GM19023 (cell line): ENCODE results near the gene DNTT.
"Not testable (repeated sequence)": the region's sequence is repeated elsewhere in the genome, so short reads cannot be mapped to it uniquely, and the experiment has no call there.

ENCODE experiments used
- ATAC-seq: cut with Tn5 transposase; IDR thresholded peaks from one replicate; pipeline ENCODE4 v1.9.1; 2021; ENCODE audit warnings: mild to moderate bottlenecking, moderate library complexity; ENCODE audit not compliant: unreplicated experiment

The DNTT gene

GRCh38 chr10:96305019-96305418, 785 bp downstream of the DNTT start:
- ATAC-seq = no peak

GRCh38 chr10:96306516-96306915, 2.3 kb downstream of the DNTT start:
- no peak for ATAC-seq

- ATAC-seq = not testable (repeated sequence)
These were observed 4.6 kb downstream of the DNTT start for GRCh38 chr10:96308854-96309253.

GRCh38 chr10:96309628-96310320, 5.5 kb downstream of the DNTT start:
- ATAC-seq = no peak

- ATAC-seq = no peak
These were observed 6.1 kb downstream of the DNTT start for GRCh38 chr10:96310321-96310669.

- ATAC-seq = no peak
These were observed 7.0 kb downstream of the DNTT start for GRCh38 chr10:96311180-96311715.

GRCh38 chr10:96313344-96313743, 9.1 kb downstream of the DNTT start:
- ATAC-seq = no peak

GRCh38 chr10:96317067-96317833, 13.0 kb downstream of the DNTT start:
- ATAC-seq = no peak

GRCh38 chr10:96319754-96320474, 15.7 kb downstream of the DNTT start:
- no peak for ATAC-seq

- no peak for ATAC-seq
These were observed 17.6 kb downstream of the DNTT start for GRCh38 chr10:96321822-96322221.

- no peak for ATAC-seq
These were observed 18.0 kb downstream of the DNTT start for GRCh38 chr10:96322275-96322674.

- no peak for ATAC-seq
These were observed 20.2 kb downstream of the DNTT start for GRCh38 chr10:96324447-96324846.

GRCh38 chr10:96325719-96326373, 21.6 kb downstream of the DNTT start:
- peak; percentile 91 for ATAC-seq

- no peak for ATAC-seq
These were observed 23.2 kb downstream of the DNTT start for GRCh38 chr10:96327462-96327861.

GRCh38 chr10:96333101-96333500, 28.9 kb downstream of the DNTT start:
- ATAC-seq = no peak

- ATAC-seq = no peak
These were observed 30.6 kb downstream of the DNTT start for GRCh38 chr10:96334616-96335526.

- no peak for ATAC-seq
These were observed 32.9 kb downstream of the DNTT start for GRCh38 chr10:96337106-96337505.

GRCh38 chr10:96338279-96338925, 34.2 kb downstream of the DNTT start:
- no peak for ATAC-seq

- ATAC-seq = no peak
These were observed 35.1 kb downstream of the DNTT start for GRCh38 chr10:96339383-96339782.
